H9 (cell line): ENCODE results near the gene SULT1A2. TPM values are rescaled to one million over a fixed set of nuclear protein-coding genes. Genes with fewer than 3 reads are reported as not detected.
A peak's percentile ranks its signal among the peaks of the same experiment; 100 is the strongest.

Source experiments
- DNase-seq: peaks from one replicate; pipeline ENCODE4 v3.0.0-alpha.2; 2017
- H2AFZ ChIP-seq: one replicate; pipeline ENCODE4 v1.6.1; 2013; ENCODE audit warnings: mild to moderate bottlenecking, low read length, control low read depth, moderate library complexity
- H2AK5ac ChIP-seq: 2 replicates; pipeline ENCODE4 v1.6.1; 2013; ENCODE audit warnings: low read length, control low read depth, mixed read lengths; ENCODE audit not compliant: insufficient read length
- H2BK120ac ChIP-seq: one replicate; pipeline ENCODE4 v1.6.1; 2013; ENCODE audit warnings: low read depth, mild to moderate bottlenecking, low read length, control low read depth, inconsistent platforms; ENCODE audit not compliant: poor library complexity, severe bottlenecking
- H2BK12ac ChIP-seq: 2 replicates; pipeline ENCODE4 v1.6.1; 2013; ENCODE audit warnings: low read length, control low read depth, mixed read lengths, low read depth; ENCODE audit not compliant: insufficient read length
- H2BK15ac ChIP-seq: 2 replicates; pipeline ENCODE4 v1.6.1; 2013; ENCODE audit warnings: low read depth, low read length, control low read depth
- H2BK20ac ChIP-seq: one replicate; pipeline ENCODE4 v1.6.1; 2013; ENCODE audit warnings: low read depth, mild to moderate bottlenecking, low read length, control low read depth, inconsistent platforms; ENCODE audit not compliant: poor library complexity, severe bottlenecking
- H2BK5ac ChIP-seq: 2 replicates; pipeline ENCODE4 v1.6.1; 2013; ENCODE audit warnings: low read length, control low read depth, mixed read lengths; ENCODE audit not compliant: insufficient read length
- H3K14ac ChIP-seq: 2 replicates; pipeline ENCODE4 v1.6.1; 2013; ENCODE audit warnings: low read length, control low read depth; ENCODE audit not compliant: insufficient read depth
- H3K18ac ChIP-seq: 2 replicates; pipeline ENCODE4 v1.6.1; 2013; ENCODE audit warnings: low read depth, mild to moderate bottlenecking, mixed read lengths, low read length, control low read depth; ENCODE audit not compliant: insufficient read length
- H3K23ac ChIP-seq: 2 replicates; pipeline ENCODE4 v1.6.1; 2013; ENCODE audit warnings: low read length, control low read depth, mixed read lengths, low read depth; ENCODE audit not compliant: insufficient read length
- H3K23me2 ChIP-seq: 2 replicates; pipeline ENCODE4 v1.6.1; 2013; ENCODE audit warnings: low read depth, mild to moderate bottlenecking, mixed read lengths, low read length, control low read depth; ENCODE audit not compliant: insufficient read length, poor library complexity, severe bottlenecking
- H3K27ac ChIP-seq: 2 replicates; pipeline ENCODE4 v1.5.1; 2013; ENCODE audit warnings: low read length, control low read depth, mixed read lengths, low read depth; ENCODE audit not compliant: insufficient read length
- H3K27me3 ChIP-seq: 2 replicates; pipeline ENCODE4 v1.6.1; 2013; ENCODE audit warnings: low read length, control low read depth, inconsistent platforms; ENCODE audit not compliant: insufficient read depth
- H3K4ac ChIP-seq: 2 replicates; pipeline ENCODE4 v1.6.1; 2013; ENCODE audit warnings: low read depth, mild to moderate bottlenecking, control low read depth, inconsistent platforms, low read length, moderate library complexity
- H3K4me1 ChIP-seq: 2 replicates; pipeline ENCODE4 v1.6.1; 2013; ENCODE audit warnings: low read length, control low read depth, inconsistent platforms; ENCODE audit not compliant: insufficient read depth
- H3K4me2 ChIP-seq: 2 replicates; pipeline ENCODE4 v1.6.1; 2013; ENCODE audit warnings: low read length, control low read depth, mixed read lengths; ENCODE audit not compliant: insufficient read length, insufficient read depth
- H3K56ac ChIP-seq: 2 replicates; pipeline ENCODE4 v1.6.1; 2013; ENCODE audit warnings: low read depth, mild to moderate bottlenecking, mixed read lengths, low read length, control low read depth; ENCODE audit not compliant: insufficient read length
- H3K79me1 ChIP-seq: 2 replicates; pipeline ENCODE4 v1.6.1; 2013; ENCODE audit warnings: low read depth, mild to moderate bottlenecking, moderate library complexity, low read length, control low read depth, inconsistent platforms; ENCODE audit not compliant: insufficient read depth, poor library complexity, severe bottlenecking
- H3K79me2 ChIP-seq: 2 replicates; pipeline ENCODE4 v1.6.1; 2013; ENCODE audit warnings: low read length, control low read depth, inconsistent platforms; ENCODE audit not compliant: insufficient read depth
- H3K9ac ChIP-seq: 2 replicates; pipeline ENCODE4 v1.6.1; 2013; ENCODE audit warnings: low read length, control low read depth, mixed read lengths; ENCODE audit not compliant: insufficient read length; ENCODE audit errors: extremely low read depth
- H3K9me3 ChIP-seq: one replicate; pipeline ENCODE4 v1.6.1; 2013; ENCODE audit warnings: low read depth, low read length, inconsistent platforms; ENCODE audit not compliant: control insufficient read depth
- H3T11ph ChIP-seq: one replicate; pipeline ENCODE4 v1.6.1; 2013; ENCODE audit warnings: mild to moderate bottlenecking, low read length, control low read depth, inconsistent platforms
- H4K20me1 ChIP-seq: one replicate; pipeline ENCODE4 v1.6.1; 2013; ENCODE audit not compliant: control insufficient read depth, insufficient read length, insufficient read depth
- H4K5ac ChIP-seq: 2 replicates; pipeline ENCODE4 v1.6.1; 2013; ENCODE audit warnings: low read depth, mild to moderate bottlenecking, mixed read lengths, low read length, control low read depth; ENCODE audit not compliant: insufficient read length
- H4K8ac ChIP-seq: replicated peaks from 2 replicates; pipeline ENCODE4 v1.6.1; 2013; ENCODE audit warnings: low read length, control low read depth, mixed read lengths, low read depth; ENCODE audit not compliant: insufficient read length
- H4K91ac ChIP-seq: 2 replicates; pipeline ENCODE4 v1.6.1; 2013; ENCODE audit warnings: low read depth, mild to moderate bottlenecking, moderate library complexity, mixed read lengths, low read length, control low read depth; ENCODE audit not compliant: insufficient read length
- H3K27ac Mint-ChIP-seq, 3 experiments: 2 replicates in 2 of 3; 3 replicates in 1 of 3; pipeline ENCODE4 v1.8.0; 2020 to 2021; ENCODE audit warnings: mixed read lengths in 3 of 3, mild to moderate bottlenecking in 1 of 3, moderate library complexity in 1 of 3
- H3K27me3 Mint-ChIP-seq: 2 replicates; pipeline ENCODE4 v1.8.0; 2021; ENCODE audit warnings: low read depth, mild to moderate bottlenecking, moderate library complexity, mixed read lengths
- H3K36me3 Mint-ChIP-seq, 3 experiments: 2 replicates in 2 of 3; 3 replicates in 1 of 3; pipeline ENCODE4 v1.8.0; 2020 to 2021; ENCODE audit warnings: low read depth in 3 of 3, mixed read lengths in 3 of 3; ENCODE audit not compliant: insufficient read depth in 1 of 3
- H3K4me1 Mint-ChIP-seq, 2 experiments: 2 replicates each; pipeline ENCODE4 v1.8.0; 2020; ENCODE audit warnings: mixed read lengths in 2 of 2
- H3K4me3 Mint-ChIP-seq, 2 experiments: 2 replicates in 1 of 2; 3 replicates in 1 of 2; pipeline ENCODE4 v1.8.0; 2020 to 2021; ENCODE audit warnings: mild to moderate bottlenecking in 2 of 2, mixed read lengths in 2 of 2, moderate library complexity in 1 of 2
- H3K9me3 Mint-ChIP-seq, 2 experiments: 2 replicates in 1 of 2; 3 replicates in 1 of 2; pipeline ENCODE4 v1.8.0; 2020; ENCODE audit warnings: mild to moderate bottlenecking in 2 of 2, mixed read lengths in 2 of 2, moderate library complexity in 1 of 2
- CTCF ChIP-seq: fragments of 200-600 bp; sonication (generic); conservative IDR thresholded peaks from 3 replicates; pipeline ENCODE4 v1.8.0; 2021; ENCODE audit warnings: antibody characterized with exemption, mild to moderate bottlenecking
- WGBS: extraction: QIAGEN DNeasy Blood & Tissue Kit; methylation state at CpG from one replicate; pipeline ENCODE4 v1.1.7; 2013; ENCODE audit warnings: missing lambda C conversion rate, low lambda C conversion rate, mixed read lengths; ENCODE audit not compliant: insufficient read length; ENCODE audit errors: extremely low coverage; 5-methylcytosine and 5-hydroxymethylcytosine counted together
- total RNA-seq: library from RNA; stranded (reverse); gene quantifications from 2 replicates; pipeline ENCODE4 v1.2.1, GENCODE V29; 2021

Gene SULT1A2
- total RNA-seq, 1 experiment from 2014 or later: 0.66 TPM

DNA sequence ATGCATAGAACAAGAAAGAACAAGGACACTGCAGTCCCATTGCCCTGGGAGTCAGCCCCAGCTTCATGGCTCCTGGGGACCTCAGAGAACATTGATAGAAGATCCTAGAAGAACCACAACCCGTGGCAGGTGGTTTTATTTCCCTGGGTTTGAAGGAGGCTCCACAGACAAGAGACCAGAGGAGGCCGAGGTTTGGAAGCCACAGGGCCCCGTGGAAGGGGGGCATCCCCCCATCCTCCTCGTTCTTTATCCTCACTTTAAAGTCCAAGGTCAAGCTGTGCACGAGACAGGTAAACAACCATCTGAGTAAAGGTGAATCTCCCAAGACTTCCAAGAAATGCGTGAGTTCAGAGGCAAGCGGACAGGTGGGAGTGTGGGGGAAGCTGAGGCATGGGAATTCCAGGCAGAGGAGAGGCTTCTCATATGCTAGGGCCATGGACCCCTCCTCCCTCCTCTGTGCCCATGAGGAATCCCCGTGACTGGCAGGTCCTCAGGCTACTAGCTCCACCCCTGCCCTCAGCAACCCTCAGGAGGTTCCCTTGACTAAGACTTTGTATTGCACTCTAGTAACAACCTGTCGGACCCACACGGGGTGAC, 13.8 kb upstream of the SULT1A2 start:
- Histone ChIP-seq H3K56ac (no peak overlapping the region), H3K79me1 (no peaks in the 10 kb centered on the region), H3K9me3 (no peaks in the 10 kb centered on the region), H3T11ph (no peak overlapping the region), H3K9ac (no peak overlapping the region), H2BK20ac (no peak overlapping the region), H4K5ac (no peak overlapping the region), H2AFZ (no peak overlapping the region), H2BK120ac (no peak overlapping the region), H3K14ac (no peak overlapping the region), H3K18ac (no peak overlapping the region), H4K91ac (no peak overlapping the region), H3K79me2 (no peaks in the 10 kb centered on the region), H2BK5ac (no peak overlapping the region), H3K23me2 (no peaks in the 10 kb centered on the region), H3K4me1 (no peaks in the 10 kb centered on the region), H2BK12ac (no peak overlapping the region), H3K27ac (no peak overlapping the region), H4K8ac (no peak overlapping the region), H2AK5ac (no peak overlapping the region), H3K23ac (no peak overlapping the region), H3K27me3 (no peaks in the 10 kb centered on the region), H4K20me1 (no peaks in the 10 kb centered on the region), H3K4me2 (no peak overlapping the region), H3K4ac (no peak overlapping the region), H2BK15ac (no peak overlapping the region)
- Mint-ChIP-seq H3K36me3 (no peaks in the 10 kb centered on the region), H3K4me1 (peaks cover 17 to 24% of the 10 kb centered on the region in 2 experiments), H3K4me3 (no peak overlapping the region), H3K27me3 (no peaks in the 10 kb centered on the region), H3K27ac (0 out of 7 replicates have a peak overlapping the region, but pooled peaks of 1 of the 3 experiments have one; percentile 19), H3K9me3 (no peaks in the 10 kb centered on the region)
- TF ChIP-seq CTCF: no peak
- peak; percentile 55 for DNase-seq
- WGBS: no CpG with 5 or more reads among the region's 10 CpGs
